Gastrocnemius medialis (tissue), 4 donors: ENCODE data around the gene MOXD1.

Experiments
- POLR2A ChIP-seq, 2 donors: fragments of 450-650 bp; IDR thresholded peaks; one replicate each; pipeline ENCODE4 v1.6.1; 2017; ENCODE audit warnings: antibody characterized with exemption in 2 of 2, mild to moderate bottlenecking in 2 of 2, moderate library complexity in 2 of 2
- TF ChIP-seq, protein P1 (sequence below), 5 experiments: fragments of 450-650 bp in 3 of 5; fragments of 200-600 bp in 2 of 5; sonication (generic) in 2 of 5; IDR thresholded peaks in 4 of 5; conservative IDR thresholded peaks in 1 of 5; 1 replicate in 4 of 5; 2 replicates in 1 of 5; pipeline ENCODE4 v1.5.1; 2016 to 2019; ENCODE audit warnings: antibody characterized with exemption in 5 of 5, mild to moderate bottlenecking in 3 of 5, moderate library complexity in 3 of 5

DNA sequence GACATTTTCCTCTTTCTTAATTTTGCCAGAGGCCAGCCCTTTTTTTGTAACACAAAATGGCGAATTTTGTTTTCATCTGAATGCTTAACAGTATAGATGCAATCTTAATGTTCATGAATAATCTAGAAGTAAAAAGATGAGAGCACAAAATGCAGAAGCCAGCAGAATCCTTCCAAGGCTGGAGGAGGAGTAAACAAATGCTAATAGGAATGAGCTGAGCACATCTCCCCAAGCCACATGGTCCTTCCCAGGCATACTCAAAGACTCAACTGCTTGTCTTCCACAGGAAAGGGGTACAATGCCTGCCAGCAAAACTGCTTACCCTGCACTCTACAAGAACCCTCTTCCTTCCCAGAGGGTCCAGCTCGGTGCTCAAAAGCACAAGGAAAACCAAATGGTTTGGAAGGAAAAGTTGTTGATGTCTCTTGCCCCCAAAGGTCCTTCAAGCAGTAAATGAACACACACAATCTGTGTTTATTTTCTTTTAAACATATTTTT, 155.1 kb downstream of the MOXD1 start:
- no peak for TF ChIP-seq POLR2A (IDR thresholded peaks at IDR 0.05)
- TF ChIP-seq, protein P1, sequence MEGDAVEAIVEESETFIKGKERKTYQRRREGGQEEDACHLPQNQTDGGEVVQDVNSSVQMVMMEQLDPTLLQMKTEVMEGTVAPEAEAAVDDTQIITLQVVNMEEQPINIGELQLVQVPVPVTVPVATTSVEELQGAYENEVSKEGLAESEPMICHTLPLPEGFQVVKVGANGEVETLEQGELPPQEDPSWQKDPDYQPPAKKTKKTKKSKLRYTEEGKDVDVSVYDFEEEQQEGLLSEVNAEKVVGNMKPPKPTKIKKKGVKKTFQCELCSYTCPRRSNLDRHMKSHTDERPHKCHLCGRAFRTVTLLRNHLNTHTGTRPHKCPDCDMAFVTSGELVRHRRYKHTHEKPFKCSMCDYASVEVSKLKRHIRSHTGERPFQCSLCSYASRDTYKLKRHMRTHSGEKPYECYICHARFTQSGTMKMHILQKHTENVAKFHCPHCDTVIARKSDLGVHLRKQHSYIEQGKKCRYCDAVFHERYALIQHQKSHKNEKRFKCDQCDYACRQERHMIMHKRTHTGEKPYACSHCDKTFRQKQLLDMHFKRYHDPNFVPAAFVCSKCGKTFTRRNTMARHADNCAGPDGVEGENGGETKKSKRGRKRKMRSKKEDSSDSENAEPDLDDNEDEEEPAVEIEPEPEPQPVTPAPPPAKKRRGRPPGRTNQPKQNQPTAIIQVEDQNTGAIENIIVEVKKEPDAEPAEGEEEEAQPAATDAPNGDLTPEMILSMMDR (IDR thresholded peaks at IDR 0.05 in 4 of 5, conservative IDR thresholded peaks at IDR 0.05 in 1 of 5), result no peak
